GM12891 (cell line): ENCODE measurements around the gene FABP6.

Source experiments
- POLR2AphosphoS5 ChIP-seq: IDR thresholded peaks from 2 replicates; pipeline ENCODE4 v1.6.1; 2011; ENCODE audit warnings: low read depth, low read length, control low read depth
- POU2F2 ChIP-seq: IDR thresholded peaks from 2 replicates; pipeline ENCODE4 v1.6.1; 2011; ENCODE audit warnings: low read depth, mild to moderate bottlenecking, control low read depth, low read length, moderate library complexity
- TAF1 ChIP-seq: IDR thresholded peaks from 2 replicates; pipeline ENCODE4 v1.6.1; 2011; ENCODE audit warnings: low read depth, low read length, control low read depth

DNA sequence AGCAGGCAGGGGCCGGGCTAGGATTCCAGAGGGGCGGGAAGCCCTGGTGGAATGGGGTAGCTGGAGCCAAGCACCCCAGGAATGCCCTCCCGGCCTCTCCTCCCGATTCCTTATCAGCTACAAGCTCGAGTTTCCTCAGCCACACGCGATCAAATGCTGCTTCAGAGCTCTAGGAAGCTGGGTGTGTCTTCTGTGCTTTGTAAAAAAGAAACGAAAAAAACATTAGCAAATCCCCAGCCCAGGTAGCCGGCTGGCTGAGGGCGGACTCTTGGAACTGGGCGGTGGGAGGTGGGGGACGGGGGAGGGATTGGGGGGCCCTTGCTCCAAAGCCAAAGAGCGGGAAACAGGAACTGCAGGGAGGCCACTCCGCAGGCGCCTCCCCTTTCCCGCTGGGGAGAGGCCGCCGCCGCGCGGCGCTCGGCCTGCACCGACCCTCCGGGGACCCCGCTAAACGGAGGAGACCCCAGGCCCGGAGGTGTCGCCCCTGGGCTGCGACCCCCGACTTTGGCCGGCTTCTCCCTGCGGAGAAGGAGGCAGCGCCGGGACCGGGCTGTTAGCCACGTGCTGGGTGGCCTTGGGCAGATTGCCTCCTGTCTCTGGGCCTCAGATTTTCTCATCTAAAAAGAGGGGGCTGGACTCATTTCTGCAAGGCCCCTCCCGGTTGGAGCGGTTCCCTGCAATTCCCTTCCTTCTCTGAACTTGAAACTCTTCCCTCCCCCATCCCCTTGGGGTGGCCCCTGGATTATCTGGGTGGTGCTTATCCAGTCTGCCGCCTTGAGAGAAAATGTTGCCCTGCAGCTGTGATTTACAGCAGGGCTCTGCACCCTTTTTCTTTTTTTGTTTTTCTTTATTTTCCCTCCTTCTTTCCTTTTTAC is 40.9 kb upstream of the FABP6 start:
- TF ChIP-seq TAF1, result no peak
- no peak for TF ChIP-seq POU2F2
- TF ChIP-seq POLR2AphosphoS5, result no peak
